Kidney capillary endothelial cell (primary cell): ENCODE results near the gene PIEZO1.

Experiments
- DNase-seq: peaks from one replicate; pipeline ENCODE4 v3.0.0-alpha.2; 2018; ENCODE audit warnings: low spot score

PIEZO1 gene

GRCh38 chr16:88733630-88734360 lies 51.2 kb downstream of the PIEZO1 start:
- DNase-seq, result no peak

- DNase-seq, result no peak
These were observed 52.1 kb downstream of the PIEZO1 start for GRCh38 chr16:88732961-88733294.

GRCh38 chr16:88732172-88732960 lies 52.7 kb downstream of the PIEZO1 start:
- no peak for DNase-seq

- no peak for DNase-seq
These were observed 53.3 kb downstream of the PIEZO1 start for GRCh38 chr16:88731699-88732098.

GRCh38 chr16:88730632-88731607 lies 54.1 kb downstream of the PIEZO1 start:
- DNase-seq, result no peak

GRCh38 chr16:88727871-88728270 lies 57.1 kb downstream of the PIEZO1 start:
- no peak for DNase-seq

GRCh38 chr16:88726981-88727380 lies 58.0 kb downstream of the PIEZO1 start:
- DNase-seq, result no peak

GRCh38 chr16:88726408-88726749 lies 58.6 kb downstream of the PIEZO1 start:
- no peak for DNase-seq

- no peak for DNase-seq
These were observed 59.2 kb downstream of the PIEZO1 start for GRCh38 chr16:88725609-88726407.

- DNase-seq, result no peak
These were observed 60.0 kb downstream of the PIEZO1 start for GRCh38 chr16:88724855-88725555.

- DNase-seq, result no peak
These were observed 61.1 kb downstream of the PIEZO1 start for GRCh38 chr16:88723911-88724310.

- no peak for DNase-seq
These were observed 61.5 kb downstream of the PIEZO1 start for GRCh38 chr16:88723507-88723887.

GRCh38 chr16:88722784-88723506 lies 62.1 kb downstream of the PIEZO1 start:
- no peak for DNase-seq

- no peak for DNase-seq
These were observed 62.9 kb downstream of the PIEZO1 start for GRCh38 chr16:88721815-88722755.

GRCh38 chr16:88721236-88721635 lies 63.8 kb downstream of the PIEZO1 start:
- no peak for DNase-seq

- DNase-seq, result no peak
These were observed 64.5 kb downstream of the PIEZO1 start for GRCh38 chr16:88720396-88720970.

GRCh38 chr16:88719933-88720296 lies 65.1 kb downstream of the PIEZO1 start:
- no peak for DNase-seq

GRCh38 chr16:88719267-88719932 lies 65.6 kb downstream of the PIEZO1 start:
- DNase-seq, result no peak
